ENCODE measurements around the gene AP3B1. TPM values are rescaled to one million over a fixed set of nuclear protein-coding genes. Genes with fewer than 3 reads are reported as not detected.
A peak's percentile ranks its signal among the peaks of the same experiment; 100 is the strongest.

Gene AP3B1
- total RNA-seq, 1 experiment from 2014 or later = 41.8 TPM

DNA sequence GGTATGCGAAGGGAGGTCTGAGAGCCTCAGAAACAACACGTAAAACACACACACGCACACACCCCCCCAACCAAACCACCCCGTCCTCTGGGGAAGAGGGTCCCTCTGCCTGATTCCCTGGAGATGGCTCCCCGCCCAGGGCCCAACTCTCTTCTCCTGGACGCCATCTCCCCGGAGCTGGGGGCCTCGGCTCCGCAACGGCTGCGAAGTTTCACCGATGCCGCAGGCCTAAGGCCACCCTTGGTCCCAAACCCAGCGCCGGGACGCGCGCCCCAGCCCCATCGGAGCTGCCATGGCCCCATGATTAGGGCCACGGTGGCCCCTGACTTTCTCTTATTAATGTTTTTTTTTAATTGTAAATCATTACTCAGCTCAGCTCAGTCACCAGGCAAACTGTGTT lies 337.0 kb downstream of the AP3B1 start:
- no peak overlapping the region for H2BK12ac ChIP-seq (ENCODE audit: insufficient read length, low read depth, low read length)
- H2BK120ac ChIP-seq (ENCODE audit: low read depth, low read length, poor library complexity, severe bottlenecking) = no peak overlapping the region
- H3K27ac ChIP-seq (ENCODE audit: insufficient read length, low read depth, low read length) = no peak overlapping the region
- H3K9me3 Mint-ChIP-seq = peaks cover 0 to 6% of the 10 kb centered on the region in 2 experiments; a peak in 1 of 5 replicates
- H4K5ac ChIP-seq (ENCODE audit: insufficient read length, low read depth, low read length) = no peak overlapping the region
- no peak overlapping the region for H4K8ac ChIP-seq (replicated peaks; ENCODE audit: insufficient read length, low read depth, low read length)
- no peak overlapping the region for H3K56ac ChIP-seq (ENCODE audit: insufficient read length, low read depth, low read length)
- H3K18ac ChIP-seq (ENCODE audit: insufficient read length, low read depth, low read length) = no peak overlapping the region
- no peak overlapping the region for H3K14ac ChIP-seq (ENCODE audit: insufficient read depth, low read length)
- peaks cover 35% of the 10 kb centered on the region; the same call in 1 of the 2 replicates for H3K27me3 ChIP-seq (ENCODE audit: insufficient read depth, low read length)
- peaks cover 96% of the 10 kb centered on the region for H3K27me3 Mint-ChIP-seq (ENCODE audit: low read depth)
- no peaks in the 10 kb centered on the region for H3K79me2 ChIP-seq (ENCODE audit: insufficient read depth, low read length)
- peak overlapping the region; percentile 47 to 78 for H3K4me3 Mint-ChIP-seq
- DNase-seq = peak; percentile 44
- no peak overlapping the region for H3K4ac ChIP-seq (ENCODE audit: low read depth, low read length)
- H3K9ac ChIP-seq (ENCODE audit: extremely low read depth, insufficient read length, low read length) = no peak overlapping the region
- H3T11ph ChIP-seq (ENCODE audit: low read length) = no peak overlapping the region
- H2AK5ac ChIP-seq (ENCODE audit: insufficient read length, low read length) = no peak overlapping the region
- peak overlapping the region; percentile 41 for H3K4me2 ChIP-seq (ENCODE audit: insufficient read depth, insufficient read length, low read length)
- no peaks in the 10 kb centered on the region for H4K20me1 ChIP-seq (ENCODE audit: control insufficient read depth, insufficient read depth, insufficient read length)
- WGBS (ENCODE audit: extremely low coverage, insufficient read length, low lambda C conversion rate) = no CpG with 5 or more reads among the region's 20 CpGs
- no peak overlapping the region; a peak in 1 of 7 replicates for H3K27ac Mint-ChIP-seq
- H2BK15ac ChIP-seq (ENCODE audit: low read depth, low read length) = no peak overlapping the region
- no peak overlapping the region for H3K23ac ChIP-seq (ENCODE audit: insufficient read length, low read depth, low read length)
- TF ChIP-seq CTCF (conservative IDR thresholded peaks at IDR 0.05) = no peak
- no peaks in the 10 kb centered on the region; a peak in 1 of 7 replicates for H3K36me3 Mint-ChIP-seq (ENCODE audit: insufficient read depth in 1 of 3, low read depth in 3 of 3)
- peaks cover 6% of the 10 kb centered on the region for H3K23me2 ChIP-seq (ENCODE audit: insufficient read length, low read depth, low read length, poor library complexity, severe bottlenecking)
- no peak overlapping the region for H2BK20ac ChIP-seq (ENCODE audit: low read depth, low read length, poor library complexity, severe bottlenecking)
- H3K79me1 ChIP-seq (ENCODE audit: insufficient read depth, low read depth, low read length, poor library complexity, severe bottlenecking) = no peaks in the 10 kb centered on the region
- H2BK5ac ChIP-seq (ENCODE audit: insufficient read length, low read length) = no peak overlapping the region
- no peak overlapping the region for H2AFZ ChIP-seq (ENCODE audit: low read length)
- H3K9me3 ChIP-seq (ENCODE audit: control insufficient read depth, low read depth, low read length) = no peaks in the 10 kb centered on the region
- peaks cover 8% of the 10 kb centered on the region; the same call in 1 of the 2 replicates for H3K4me1 ChIP-seq (ENCODE audit: insufficient read depth, low read length)
- peaks cover 28% of the 10 kb centered on the region in 2 experiments for H3K4me1 Mint-ChIP-seq
- H4K91ac ChIP-seq (ENCODE audit: insufficient read length, low read depth, low read length) = no peak overlapping the region

Measured in H9 (cell line).